NCI-H2171 (cell line): Measurements from ENCODE around the gene HEPN1.

Experiments
- DNase-seq: peaks from one replicate; lab custom pipeline; 2025; lab: John Stamatoyannopoulos, UW

HEPN1 gene

GRCh38 chr11:124884869-124885479 is 34.1 kb upstream of the HEPN1 start:
- no peak for DNase-seq

- DNase-seq, result no peak
These were observed 32.6 kb upstream of the HEPN1 start for GRCh38 chr11:124886476-124886875.

- no peak for DNase-seq
These were observed 31.9 kb upstream of the HEPN1 start for GRCh38 chr11:124886978-124887666.

GRCh38 chr11:124887667-124888013 is 31.4 kb upstream of the HEPN1 start:
- no peak for DNase-seq

- DNase-seq, result no peak
These were observed 29.6 kb upstream of the HEPN1 start for GRCh38 chr11:124889191-124890091.

- DNase-seq, result no peak
These were observed 28.9 kb upstream of the HEPN1 start for GRCh38 chr11:124890151-124890550.

GRCh38 chr11:124890683-124891372 is 28.2 kb upstream of the HEPN1 start:
- no peak for DNase-seq

GRCh38 chr11:124891373-124891861 is 27.6 kb upstream of the HEPN1 start:
- no peak for DNase-seq

- DNase-seq, result no peak
These were observed 26.9 kb upstream of the HEPN1 start for GRCh38 chr11:124892146-124892545.

- no peak for DNase-seq
These were observed 26.1 kb upstream of the HEPN1 start for GRCh38 chr11:124892750-124893454.

- DNase-seq, result no peak
These were observed 25.2 kb upstream of the HEPN1 start for GRCh38 chr11:124893781-124894401.

GRCh38 chr11:124894606-124895430 is 24.2 kb upstream of the HEPN1 start:
- no peak for DNase-seq

- DNase-seq, result no peak
These were observed 23.5 kb upstream of the HEPN1 start for GRCh38 chr11:124895471-124895971.

GRCh38 chr11:124896071-124896750 is 22.8 kb upstream of the HEPN1 start:
- no peak for DNase-seq

GRCh38 chr11:124896821-124897391 is 22.1 kb upstream of the HEPN1 start:
- DNase-seq, result no peak

- no peak for DNase-seq
These were observed 21.3 kb upstream of the HEPN1 start, which contains the start of gene ROBO4 for GRCh38 chr11:124897674-124898262. Gene ROBO4, minus strand, starts transcription at chr11:124897865. Its CDS starts 70 bp downstream, at chr11:124897795.

GRCh38 chr11:124898263-124898680 is 20.8 kb upstream of the HEPN1 start:
- DNase-seq, result no peak

- no peak for DNase-seq
These were observed 20.3 kb upstream of the HEPN1 start for GRCh38 chr11:124898711-124899110.
